HG03571 (cell line): Measurements from ENCODE around the gene TF.
"Not testable (repeated sequence)": the region's sequence is repeated elsewhere in the genome, so short reads cannot be mapped to it uniquely, and the experiment has no call there.

Experiments
- ATAC-seq: cut with Tn5 transposase; IDR thresholded peaks from one replicate; pipeline ENCODE4 v1.9.1; 2021; ENCODE audit not compliant: unreplicated experiment

TF gene

GRCh38 chr3:133763797-133764683 is 17.8 kb downstream of the TF start:
- ATAC-seq, result no peak

GRCh38 chr3:133765256-133765655 is 19.1 kb downstream of the TF start:
- ATAC-seq, result no peak

- no peak for ATAC-seq
Measured at GRCh38 chr3:133767607-133768006, 21.4 kb downstream of the TF start.

- no peak for ATAC-seq
Measured at GRCh38 chr3:133769536-133769935, 23.3 kb downstream of the TF start.

GRCh38 chr3:133773732-133774131 is 27.5 kb downstream of the TF start:
- ATAC-seq, result no peak

GRCh38 chr3:133775309-133775708 is 29.1 kb downstream of the TF start:
- no peak for ATAC-seq

- ATAC-seq, result no peak
Measured at GRCh38 chr3:133775835-133776234, 29.6 kb downstream of the TF start.

- no peak for ATAC-seq
Measured at GRCh38 chr3:133776794-133777438, 30.7 kb downstream of the TF start.

GRCh38 chr3:133777807-133778568 is 31.8 kb downstream of the TF start:
- no peak for ATAC-seq

GRCh38 chr3:133779626-133780203 is 33.5 kb downstream of the TF start:
- no peak for ATAC-seq

- ATAC-seq, result not testable (repeated sequence)
Measured at GRCh38 chr3:133780756-133781155, 34.6 kb downstream of the TF start.

GRCh38 chr3:133781570-133781969 is 35.4 kb downstream of the TF start:
- no peak for ATAC-seq

GRCh38 chr3:133782454-133782853 is 36.3 kb downstream of the TF start:
- ATAC-seq, result no peak

GRCh38 chr3:133783762-133784161 is 37.6 kb downstream of the TF start:
- no peak for ATAC-seq

GRCh38 chr3:133788024-133788423 is 41.8 kb downstream of the TF start:
- no peak for ATAC-seq

- ATAC-seq, result no peak
Measured at GRCh38 chr3:133792171-133792763, 46.1 kb downstream of the TF start.

- ATAC-seq, result no peak
Measured at GRCh38 chr3:133797396-133798105, 51.4 kb downstream of the TF start.

GRCh38 chr3:133799794-133800585 is 53.8 kb downstream of the TF start:
- ATAC-seq, result no peak

GRCh38 chr3:133803469-133803868 is 57.3 kb downstream of the TF start:
- no peak for ATAC-seq
